ENCODE data around the gene CATSPERZ. TPM values are rescaled to one million over a fixed set of nuclear protein-coding genes. Genes with fewer than 3 reads are reported as not detected.

CATSPERZ gene
- total RNA-seq (not detected), polyA plus RNA-seq (under 1 TPM in 2 of 3 donors, not detected in 1; 0.09 to 0.48 TPM)
- long read RNA-seq, donor 1 = 0 reads
- long read RNA-seq, donor 2 = 0 reads

GRCh38 chr11:64299847-64300648 lies at the start of gene CATSPERZ:
Gene CATSPERZ (plus strand): TSS chr11:64300358. CDS start chr11:64300411, 53 bp downstream.
- no peak for DNase-seq
- Histone ChIP-seq H3K9me3 (no peaks in the 10 kb centered on the region), H3K27me3 (replicated peaks in 1 of 7) (peaks cover 9 to 75% (median 62%) of the 10 kb centered on the region in 7 donors), H3K4me1 (peaks cover 28 to 65% (median 35%) of the 10 kb centered on the region in 6 donors), H3K27ac (peak within 1 kb of the TSS in 1 of 8 donors; percentile 17), H3K4me3 (peak within 1 kb of the TSS in 7 of 8 donors; percentile 13 to 67 (median 31)), H3K36me3 (no peaks in the 10 kb centered on the region)
- 3 to 6% (median 5%) methylated on average over 39 to 54 of the region's 54 CpGs for WGBS, 5 donors
- intact Hi-C loops (cut with DNase I; ENCODE audit: low total_unique reads) = loop anchor here (5.0 kb wide), 1 partner anchor 98 kb away; no protein-coding TSS in a partner anchor
- no peak for TF ChIP-seq POLR2AphosphoS5 (IDR thresholded peaks at IDR 0.05)
- no peak for TF ChIP-seq POLR2A (IDR thresholded peaks at IDR 0.05)
- TF ChIP-seq CTCF (IDR thresholded peaks at IDR 0.05 in 8 of 11, conservative IDR thresholded peaks at IDR 0.05 in 3 of 11) = no peak

DNA sequence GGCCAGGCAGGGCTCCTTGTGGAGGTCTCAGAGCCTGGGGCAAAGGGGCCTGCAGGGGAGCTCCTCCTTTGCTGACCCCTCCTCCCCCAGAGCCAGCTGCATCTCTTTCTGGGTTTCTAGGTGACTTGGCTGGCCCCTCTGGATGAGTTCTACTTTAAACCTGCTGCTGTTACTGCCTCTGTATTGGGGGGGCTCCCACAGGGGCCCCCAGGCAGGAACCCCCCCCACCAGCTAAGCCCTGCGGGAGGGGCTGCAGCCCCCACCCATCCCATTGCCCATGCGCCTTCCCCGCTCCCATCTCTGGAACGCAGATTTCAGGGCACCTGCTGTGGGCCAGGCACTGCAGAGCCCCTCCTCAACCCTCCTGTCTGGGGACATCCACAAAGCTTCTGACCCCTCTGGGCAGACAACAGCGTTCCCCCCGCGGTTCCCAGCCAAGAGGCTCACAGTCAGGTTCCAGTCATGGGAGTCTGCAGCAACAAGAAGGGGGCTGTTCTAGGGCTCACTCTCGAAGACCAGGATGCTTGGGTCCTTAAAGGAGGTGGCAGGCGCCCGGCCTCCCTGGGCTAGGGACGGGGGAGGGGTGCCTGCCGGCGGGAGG lies 49.6 kb upstream of the CATSPERZ start:
- peak overlapping the region in 7 of 8 donors; percentile 31 to 96 (median 80) for H3K4me3 ChIP-seq

DNA sequence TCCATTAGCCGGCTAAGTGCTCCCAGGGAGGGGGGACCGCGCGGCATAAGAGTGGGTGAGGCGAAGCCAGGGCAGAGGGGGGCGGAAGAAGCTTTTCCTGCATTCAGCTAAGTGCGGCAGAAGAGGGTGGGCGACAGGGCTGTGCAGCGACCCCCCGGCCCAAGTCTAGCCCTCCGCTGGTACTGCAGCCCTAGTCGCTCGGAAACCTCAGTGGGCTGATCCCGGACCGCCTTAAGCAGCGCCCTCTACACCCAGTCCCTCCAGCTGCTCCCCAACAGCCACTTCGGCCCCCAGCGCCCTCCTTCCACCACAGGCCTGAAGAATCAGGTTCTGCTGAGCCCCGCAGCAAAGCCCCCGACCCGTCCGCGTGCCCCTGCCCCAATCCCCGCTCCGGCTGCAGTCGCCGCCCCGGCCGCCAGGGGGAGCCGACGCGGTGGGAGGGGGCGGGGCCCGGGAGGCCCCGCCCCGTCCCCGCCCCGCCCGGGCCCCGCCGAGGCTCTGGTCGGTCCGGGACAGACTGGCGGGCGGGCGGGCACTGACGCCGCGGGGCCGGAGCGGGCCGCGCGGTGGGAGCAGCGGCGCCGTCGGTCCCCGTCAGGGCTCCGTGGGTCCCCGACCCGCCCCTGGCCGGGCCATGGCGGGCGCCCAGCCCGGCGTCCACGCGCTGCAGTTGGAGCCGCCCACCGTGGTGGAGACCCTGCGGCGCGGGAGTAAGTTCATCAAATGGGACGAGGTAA lies 49.0 kb upstream of the CATSPERZ start, which contains the start of gene PLCB3:
TSS of gene PLCB3 (plus strand) at position 515 of the 737 bp plus-strand sequence. CDS start at position 635, 120 bp downstream.
- H3K9me3 ChIP-seq = no peaks in the 10 kb centered on the region
- H3K36me3 ChIP-seq = peaks cover 0 to 21% (median 11%) of the 10 kb centered on the region in 6 donors
- no peaks in the 10 kb centered on the region for H3K27me3 ChIP-seq (replicated peaks in 1 of 7)
- peak within 1 kb of the TSS; percentile 62 to 96 (median 80) for H3K4me3 ChIP-seq
- TF ChIP-seq POLR2A (IDR thresholded peaks at IDR 0.05) (no peak), CTCF (IDR thresholded peaks at IDR 0.05 in 8 of 11, conservative IDR thresholded peaks at IDR 0.05 in 3 of 11) (peak; percentile 76 to 97 (median 90)), POLR2AphosphoS5 (IDR thresholded peaks at IDR 0.05) (peak; percentile 13 to 67 (median 62))
- peaks cover 9 to 77% (median 50%) of the 10 kb centered on the region in 6 donors for H3K4me1 ChIP-seq
- H3K27ac ChIP-seq = peak within 1 kb of the TSS in 6 of 8 donors; percentile 64 to 85 (median 78)
- 0 to 1% (median 1%) methylated on average over 9 to 75 of the region's 75 CpGs for WGBS, 5 donors
- intact Hi-C loops (cut with DNase I; ENCODE audit: low total_unique reads) = no loop called here
- peak; percentile 92 for DNase-seq

More for the DNA sequence above, 49.6 kb upstream of the CATSPERZ start:
- Histone ChIP-seq H3K27me3 (replicated peaks in 1 of 7) (no peaks in the 10 kb centered on the region), H3K36me3 (peaks cover 0 to 15% (median 5%) of the 10 kb centered on the region in 6 donors), H3K27ac (peak overlapping the region in 3 of 8 donors; percentile 82 to 85 (median 82)), H3K4me1 (peaks cover 13 to 78% (median 55%) of the 10 kb centered on the region in 6 donors), H3K9me3 (no peaks in the 10 kb centered on the region)
- intact Hi-C loops (cut with DNase I; ENCODE audit: low total_unique reads) = no loop called here
- TF ChIP-seq CTCF (IDR thresholded peaks at IDR 0.05 in 8 of 11, conservative IDR thresholded peaks at IDR 0.05 in 3 of 11) (no peak), POLR2A (IDR thresholded peaks at IDR 0.05) (no peak), POLR2AphosphoS5 (IDR thresholded peaks at IDR 0.05) (no peak)
- no peak for DNase-seq
- WGBS, 5 donors = 12 to 30% (median 29%) methylated on average over 10 to 13 of the region's 13 CpGs

Measured in spleen (tissue), 13 donors.